ENCODE measurements around the gene DLG2.

- no peak for TF ChIP-seq POLR2A (IDR thresholded peaks at IDR 0.05; ENCODE audit: low read depth, low read length)
- no peak for TF ChIP-seq TAF1 (IDR thresholded peaks at IDR 0.05; ENCODE audit: low read depth, low read length)
- no peak for TF ChIP-seq POLR2AphosphoS5 (IDR thresholded peaks at IDR 0.05; ENCODE audit: low read depth, low read length)
- TF ChIP-seq SPI1 (IDR thresholded peaks at IDR 0.05; ENCODE audit: low read depth, low read length), result no peak
- no peak for TF ChIP-seq POU2F2 (IDR thresholded peaks at IDR 0.05; ENCODE audit: low read depth, low read length)
Observed at GRCh38 chr11:83694191-83694910, 1932.8 kb downstream of the DLG2 start.

Measured in GM12891 (cell line).